Testis (tissue), 2 donors: ENCODE data around the gene IGSF8.

ENCODE experiments used
- POLR2A ChIP-seq: fragments of 450-650 bp; IDR thresholded peaks from one replicate; pipeline ENCODE4 v1.6.1; 2017; ENCODE audit warnings: antibody characterized with exemption, mild to moderate bottlenecking, moderate library complexity
- TF ChIP-seq, protein P1 (sequence below), 3 experiments: fragments of 450-650 bp in 2 of 3; fragments of 200-600 bp in 1 of 3; sonication (generic) in 1 of 3; IDR thresholded peaks; one replicate each; pipeline ENCODE4 v1.5.1; 2016 to 2019; ENCODE audit warnings: antibody characterized with exemption in 3 of 3, mild to moderate bottlenecking in 2 of 3, moderate library complexity in 1 of 3

DNA sequence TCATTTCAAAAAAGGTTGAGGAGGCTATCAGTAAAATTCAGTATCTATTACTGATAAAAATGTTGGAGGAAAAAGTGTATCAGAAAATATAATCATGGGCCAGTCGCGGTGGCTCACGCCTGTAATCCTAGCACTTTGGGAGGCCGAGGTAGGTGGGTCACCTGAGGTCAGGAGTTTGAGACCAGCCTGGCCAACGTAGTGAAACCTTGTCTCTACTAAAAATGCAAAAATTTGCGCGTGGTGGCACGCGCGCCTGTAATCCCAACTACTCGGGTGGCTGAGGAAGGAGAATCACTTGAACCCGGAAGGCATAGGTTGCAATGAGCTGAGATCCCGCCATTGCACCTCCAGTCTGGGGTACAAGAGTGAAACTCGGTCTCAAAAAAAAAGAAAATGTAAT is 47.7 kb upstream of the IGSF8 start:
- TF ChIP-seq, protein P1, sequence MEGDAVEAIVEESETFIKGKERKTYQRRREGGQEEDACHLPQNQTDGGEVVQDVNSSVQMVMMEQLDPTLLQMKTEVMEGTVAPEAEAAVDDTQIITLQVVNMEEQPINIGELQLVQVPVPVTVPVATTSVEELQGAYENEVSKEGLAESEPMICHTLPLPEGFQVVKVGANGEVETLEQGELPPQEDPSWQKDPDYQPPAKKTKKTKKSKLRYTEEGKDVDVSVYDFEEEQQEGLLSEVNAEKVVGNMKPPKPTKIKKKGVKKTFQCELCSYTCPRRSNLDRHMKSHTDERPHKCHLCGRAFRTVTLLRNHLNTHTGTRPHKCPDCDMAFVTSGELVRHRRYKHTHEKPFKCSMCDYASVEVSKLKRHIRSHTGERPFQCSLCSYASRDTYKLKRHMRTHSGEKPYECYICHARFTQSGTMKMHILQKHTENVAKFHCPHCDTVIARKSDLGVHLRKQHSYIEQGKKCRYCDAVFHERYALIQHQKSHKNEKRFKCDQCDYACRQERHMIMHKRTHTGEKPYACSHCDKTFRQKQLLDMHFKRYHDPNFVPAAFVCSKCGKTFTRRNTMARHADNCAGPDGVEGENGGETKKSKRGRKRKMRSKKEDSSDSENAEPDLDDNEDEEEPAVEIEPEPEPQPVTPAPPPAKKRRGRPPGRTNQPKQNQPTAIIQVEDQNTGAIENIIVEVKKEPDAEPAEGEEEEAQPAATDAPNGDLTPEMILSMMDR (IDR thresholded peaks at IDR 0.05) = no peak
- no peak for TF ChIP-seq POLR2A
